HCT116 (cell line): ENCODE data around the gene CCDC134. TPM values are rescaled to one million over a fixed set of nuclear protein-coding genes. Genes with fewer than 3 reads are reported as not detected.

Source experiments
- ATAC-seq: fragments of 200-7000 bp; cut with Tn5 transposase; 2 replicates; pipeline ENCODE4 v1.9.1; 2020; ENCODE audit warnings: mild to moderate bottlenecking, moderate library complexity
- Bru-seq: library from RNA; stranded (reverse); fragments of 400-500 nt; gene quantifications from one replicate; lab custom pipeline; 2021; lab: Mats Ljungman, UMichigan
- BruChase-seq, 2 experiments: library from RNA; stranded (reverse); fragments of 400-500 nt; gene quantifications; one replicate each; lab custom pipeline; 2021; lab: Mats Ljungman, UMichigan
- BruUV-seq: library from RNA; stranded (reverse); fragments of 400-500 nt; replicated peaks from 2 replicates; lab custom pipeline; 2021; lab: Mats Ljungman, UMichigan
- CTCF ChIA-PET: fragments of 300-600 bp; sonication (Branson Sonifier 250); formaldehyde crosslinking; loops from one replicate; lab custom pipeline; 2021; ENCODE audit warnings: antibody characterized with exemption; lab: Charles Lee
- POLR2A ChIA-PET: fragments of 300-600, 350-600 bp; sonication (Branson Sonifier 250); formaldehyde crosslinking; loops from one replicate; lab custom pipeline; 2021; ENCODE audit warnings: antibody characterized with exemption; lab: Charles Lee
- RAD21 ChIA-PET, 2 experiments: fragments of 300-600 bp; sonication (Branson Sonifier 250); formaldehyde crosslinking; loops; one replicate each; lab custom pipeline; 2023; ENCODE audit warnings: low total read pairs in 2 of 2; ENCODE audit not compliant: uncharacterized antibody in 2 of 2, unreplicated experiment in 2 of 2, low non-redundant PET in 1 of 2; lab: Charles Lee
- DNase-seq: peaks from one replicate; pipeline ENCODE4 v3.0.0-alpha.2; 2010; ENCODE audit warnings: low read depth, low spot score
- H2AFZ ChIP-seq: fragments of 200-600 bp; shearing (Covaris generic), sonication (generic); 2 replicates; pipeline ENCODE4 v1.6.1; 2017; ENCODE audit warnings: low read depth, mixed run types, mixed read lengths, antibody characterized with exemption, low read length; ENCODE audit not compliant: poor library complexity, severe bottlenecking
- H3K27ac ChIP-seq: 2 replicates; pipeline ENCODE4 v1.5.1; 2012; ENCODE audit warnings: low read depth, low read length
- H3K27me3 ChIP-seq: fragments of 200-600 bp; sonication (generic); 2 replicates; pipeline ENCODE4 v1.6.1; 2016; ENCODE audit warnings: mixed run types, low read length, mixed read lengths; ENCODE audit not compliant: insufficient read depth
- H3K36me3 ChIP-seq, 2 experiments: fragments of 200-500 bp in 1 of 2; fragments of 200-600 bp in 1 of 2; sonication (Bioruptor generic) in 1 of 2; sonication (generic) in 1 of 2; 2 replicates each; pipeline versions ENCODE4 v1.5.1 to v1.6.1; 2014 to 2016; ENCODE audit warnings: low read length in 2 of 2, inconsistent platforms in 1 of 2, mixed read lengths in 1 of 2, mixed run types in 1 of 2; ENCODE audit not compliant: insufficient read depth in 2 of 2, control insufficient read depth in 1 of 2
- H3K4me1 ChIP-seq, 2 experiments: fragments of 200-600 bp in 1 of 2; sonication (generic) in 1 of 2; 2 replicates each; pipeline versions ENCODE4 v1.5.1 to v1.6.1; 2012 to 2017; ENCODE audit warnings: low read length in 2 of 2, inconsistent platforms in 1 of 2, mild to moderate bottlenecking in 1 of 2, mixed read lengths in 1 of 2, mixed run types in 1 of 2, moderate library complexity in 1 of 2; ENCODE audit not compliant: insufficient read depth in 2 of 2, control insufficient read depth in 1 of 2
- H3K4me2 ChIP-seq: fragments of 200-600 bp; sonication (generic); 2 replicates; pipeline ENCODE4 v1.6.1; 2017; ENCODE audit warnings: mixed run types, low read length, mixed read lengths
- H3K4me3 ChIP-seq, 2 experiments: fragments of 200-600 bp in 1 of 2; sonication (generic) in 1 of 2; replicated peaks in 1 of 2; 2 replicates each; pipeline ENCODE4 v1.5.1; 2011 to 2016; ENCODE audit warnings: low read length in 2 of 2, control low read depth in 1 of 2, low read depth in 1 of 2, mild to moderate bottlenecking in 1 of 2, mixed read lengths in 1 of 2, mixed run types in 1 of 2
- H3K79me2 ChIP-seq: fragments of 200-600 bp; sonication (generic); 2 replicates; pipeline ENCODE4 v1.6.1; 2017; ENCODE audit warnings: mild to moderate bottlenecking, mixed run types, low read length, moderate library complexity, mixed read lengths; ENCODE audit not compliant: insufficient read depth
- H3K9ac ChIP-seq: fragments of 200-600 bp; sonication (generic); 2 replicates; pipeline ENCODE4 v1.6.1; 2016; ENCODE audit warnings: low read length, mixed read lengths
- H3K9me2 ChIP-seq: fragments of 200-600 bp; sonication (generic), shearing (Covaris generic); 2 replicates; pipeline ENCODE4 v1.6.1; 2017; ENCODE audit warnings: mixed run types, mild to moderate bottlenecking, moderate library complexity; ENCODE audit not compliant: insufficient read depth
- H3K9me3 ChIP-seq, 2 experiments: fragments of 200-500 bp in 1 of 2; fragments of 200-600 bp in 1 of 2; sonication (Bioruptor generic) in 1 of 2; sonication (generic) in 1 of 2; 2 replicates each; pipeline ENCODE4 v1.6.1; 2014 to 2017; ENCODE audit warnings: low read length in 2 of 2, mixed read lengths in 2 of 2, inconsistent platforms in 1 of 2, low read depth in 1 of 2, mild to moderate bottlenecking in 1 of 2, mixed run types in 1 of 2, moderate library complexity in 1 of 2; ENCODE audit not compliant: control insufficient read depth in 1 of 2, insufficient read depth in 1 of 2
- H4K20me1 ChIP-seq: fragments of 200-600 bp; sonication (generic), shearing (Covaris generic); 2 replicates; pipeline ENCODE4 v1.6.1; 2017; ENCODE audit warnings: mixed run types, mild to moderate bottlenecking, moderate library complexity; ENCODE audit not compliant: insufficient read depth
- CBX3 ChIP-seq: IDR thresholded peaks from 2 replicates; pipeline ENCODE4 v1.6.1; 2012; ENCODE audit warnings: low read depth
- EZH2 ChIP-seq: fragments of 200-600 bp; sonication (generic); IDR thresholded peaks from 2 replicates; pipeline ENCODE4 v1.6.1; 2017; ENCODE audit warnings: antibody characterized with exemption, mixed run types
- FOSL1 ChIP-seq: IDR thresholded peaks from 2 replicates; pipeline ENCODE4 v1.6.1; 2012; ENCODE audit warnings: low read depth
- JUND ChIP-seq: IDR thresholded peaks from 2 replicates; pipeline ENCODE4 v1.6.1; 2012
- MAX ChIP-seq: IDR thresholded peaks from 2 replicates; pipeline ENCODE4 v1.6.1; 2012
- POLR2A ChIP-seq: IDR thresholded peaks from 2 replicates; pipeline ENCODE4 v1.7.0; 2011; ENCODE audit warnings: borderline replicate concordance; ENCODE audit not compliant: insufficient read depth, insufficient read length; ENCODE audit errors: extremely low read depth
- POLR2AphosphoS5 ChIP-seq: IDR thresholded peaks from 2 replicates; pipeline ENCODE4 v1.6.1; 2011; ENCODE audit warnings: mild to moderate bottlenecking, low read depth, low read length, moderate library complexity
- SIN3A ChIP-seq: IDR thresholded peaks from 2 replicates; pipeline ENCODE4 v1.6.1; 2012; ENCODE audit warnings: low read depth
- SP1 ChIP-seq: IDR thresholded peaks from 2 replicates; pipeline ENCODE4 v1.6.1; 2012; ENCODE audit warnings: low read depth
- SRF ChIP-seq: IDR thresholded peaks from 2 replicates; pipeline ENCODE4 v1.6.1; 2012; ENCODE audit warnings: low read depth
- ZFX ChIP-seq: fragments of 450-650 bp; IDR thresholded peaks from 2 replicates; pipeline ENCODE4 v1.6.1; 2017
- intact Hi-C: fragments of 100-400 bp; cut with micrococcal nuclease; formaldehyde crosslinking; loops from 2 replicates; pipeline ENCODE4 v1.10.0; 2022
- long read RNA-seq: library from polyadenylated mRNA; unstranded; transcript quantifications from one replicate; pipeline ENCODE4 v2.0.0, GENCODE V29; 2021; ENCODE audit not compliant: unreplicated experiment
- polyA plus RNA-seq: library from polyadenylated mRNA; unstranded; fragments of >200 nt; gene quantifications from 2 replicates; pipeline ENCODE4 v1.2.1, GENCODE V29; 2012; ENCODE audit warnings: missing spikeins
- total RNA-seq: library from RNA; stranded (reverse); gene quantifications from one replicate; pipeline ENCODE4 v1.2.1, GENCODE V29; 2021; ENCODE audit not compliant: unreplicated experiment

The CCDC134 gene
- total RNA-seq (15.8 TPM), Bru-seq, nascent RNA (percentile 63 among the genes with signal in this experiment), BruChase-seq, experiment 1, labeled RNA remaining after a 6-hour chase (percentile 63 among the genes with signal in this experiment), BruChase-seq, experiment 2, labeled RNA remaining after a 2-hour chase (percentile 69 among the genes with signal in this experiment)
- polyA plus RNA-seq: 5.0 and 5.7 TPM in 2 replicates
- long read RNA-seq, partial matches to known transcripts: 1 of 7 reads
- long read RNA-seq, other reads (novel, unspliced or antisense): 2 of 7 reads

DNA sequence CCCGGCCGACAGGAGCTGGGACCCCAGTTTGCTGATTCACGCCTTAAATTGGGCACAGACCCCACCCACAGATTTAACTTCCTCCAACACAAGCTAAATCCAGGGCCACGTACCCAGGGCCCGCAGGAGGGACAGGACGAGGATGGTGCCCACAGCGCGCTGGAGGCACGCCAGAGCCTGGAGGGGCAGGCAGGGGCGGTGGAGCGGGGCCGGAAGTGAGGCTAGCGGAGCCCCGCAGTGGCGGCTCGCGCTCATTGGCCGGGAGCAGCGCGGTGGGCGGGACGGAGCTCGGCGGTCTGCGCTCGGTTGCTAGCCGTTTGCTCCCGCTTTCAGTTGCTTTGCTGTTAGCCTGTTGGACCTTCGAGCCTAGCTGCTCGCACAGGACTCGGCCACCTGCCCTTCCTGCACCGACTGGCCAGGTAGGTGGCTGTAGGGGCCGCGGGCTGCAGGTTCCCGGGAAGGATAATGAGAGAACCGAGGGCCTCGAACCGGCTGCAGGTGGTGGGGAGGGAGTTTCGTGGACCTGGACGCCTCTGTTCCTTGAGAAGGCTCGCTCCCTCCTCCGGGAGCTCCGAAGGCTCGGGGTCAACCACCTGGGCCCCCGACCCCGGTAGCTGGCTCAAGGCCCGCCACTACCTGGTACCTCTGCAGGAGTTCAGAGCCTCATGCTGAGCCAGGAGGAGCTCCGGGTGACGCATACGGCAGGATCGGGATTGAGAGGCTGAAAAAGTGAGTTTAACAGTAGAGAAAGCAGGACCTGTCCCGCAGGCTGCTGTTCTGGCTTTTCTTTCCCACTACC is at the start of gene CCDC134:
CCDC134 (plus strand) TSS at position 332 of the 799 bp plus-strand sequence. CDS start 8,212 bp downstream, outside the sequence.
- peak; percentile 55 for TF ChIP-seq SP1
- no peak for TF ChIP-seq FOSL1
- TF ChIP-seq JUND: no peak
- TF ChIP-seq EZH2: no peak
- TF ChIP-seq ZFX: peak; percentile 21; the same call in 1 of the 2 replicates
- peak; percentile 82 for TF ChIP-seq SIN3A
- peak; percentile 96 for TF ChIP-seq POLR2AphosphoS5
- peak; percentile 93 for TF ChIP-seq POLR2A
- no peak for TF ChIP-seq SRF
- peak; percentile 56; the same call in 1 of the 2 replicates for TF ChIP-seq MAX
- TF ChIP-seq CBX3: 0 out of 2 replicates have a peak, but pooled peaks have one; percentile 13
- TF ChIP-seq, all 23 proteins: peak for 7
- H3K36me3 ChIP-seq: no peaks in the 10 kb centered on the region
- peak within 1 kb of the TSS; percentile 85 for H3K9ac ChIP-seq
- H3K27ac ChIP-seq: peak within 1 kb of the TSS; percentile 82
- peak within 1 kb of the TSS; percentile 66 to 93 for H3K4me3 ChIP-seq
- H2AFZ ChIP-seq: no peak within 1 kb of the TSS
- H3K4me2 ChIP-seq: peak within 1 kb of the TSS; percentile 78
- H3K27me3 ChIP-seq: no peaks in the 10 kb centered on the region
- intact Hi-C loops: no loop called here
- BruUV-seq: TSS peak; percentile 74
- H3K9me2 ChIP-seq: no peaks in the 10 kb centered on the region
- peak; percentile 99 for ATAC-seq
- peaks cover 36% of the 10 kb centered on the region for H3K79me2 ChIP-seq
- H3K9me3 ChIP-seq: no peaks in the 10 kb centered on the region
- DNase-seq: peak; percentile 41
- CTCF ChIA-PET: interaction anchor here (0.7 to 2.5 kb wide), 5 partner anchors 38 to 134 kb away, joined by 3 to 12 read pairs (median 3); no protein-coding TSS in a partner anchor
- RAD21 ChIA-PET: interaction anchor here (0.7 to 1.1 kb wide), 3 partner anchors 54 to 103 kb away, joined by 3 to 4 read pairs (median 3); no protein-coding TSS in a partner anchor
- POLR2A ChIA-PET: interaction anchor here (0.7 to 1.8 kb wide), 10 partner anchors 10 to 103 kb away, joined by 3 to 8 read pairs (median 4); partner anchors contain the start of gene SREBF2
- no peaks in the 10 kb centered on the region for H4K20me1 ChIP-seq
- H3K4me1 ChIP-seq: peaks cover 11 to 20% of the 10 kb centered on the region in 2 experiments
